C4-2B (cell line): ENCODE measurements around the gene ACTR3.

Experiments used
- ZFX ChIP-seq: fragments of 450-650 bp; IDR thresholded peaks from 2 replicates; pipeline ENCODE4 v1.6.1; 2017
- TF ChIP-seq, protein P1 (sequence below): fragments of 450-650 bp; conservative IDR thresholded peaks from 2 replicates; pipeline ENCODE4 v1.5.1; 2017; ENCODE audit warnings: mild to moderate bottlenecking

DNA sequence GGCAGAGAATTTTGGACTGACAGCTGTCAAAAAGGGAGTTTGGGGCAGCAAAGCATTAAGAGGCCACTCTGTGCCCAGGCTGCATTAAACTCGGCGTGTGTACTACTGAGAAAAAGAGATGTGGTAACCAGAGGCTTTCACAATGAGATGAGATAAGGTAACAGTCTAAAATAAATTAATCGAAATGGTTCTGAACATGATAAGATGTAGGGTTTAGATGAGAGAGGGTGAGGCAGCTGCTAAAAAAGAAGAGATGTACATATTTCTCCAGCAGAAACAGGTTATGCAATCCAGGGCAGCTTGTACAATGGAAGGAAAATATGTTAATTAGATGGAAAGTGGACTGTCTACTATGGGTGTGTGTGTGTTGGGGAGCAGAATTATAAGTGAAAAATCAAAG lies 39.2 kb upstream of the ACTR3 start:
- TF ChIP-seq, protein P1, sequence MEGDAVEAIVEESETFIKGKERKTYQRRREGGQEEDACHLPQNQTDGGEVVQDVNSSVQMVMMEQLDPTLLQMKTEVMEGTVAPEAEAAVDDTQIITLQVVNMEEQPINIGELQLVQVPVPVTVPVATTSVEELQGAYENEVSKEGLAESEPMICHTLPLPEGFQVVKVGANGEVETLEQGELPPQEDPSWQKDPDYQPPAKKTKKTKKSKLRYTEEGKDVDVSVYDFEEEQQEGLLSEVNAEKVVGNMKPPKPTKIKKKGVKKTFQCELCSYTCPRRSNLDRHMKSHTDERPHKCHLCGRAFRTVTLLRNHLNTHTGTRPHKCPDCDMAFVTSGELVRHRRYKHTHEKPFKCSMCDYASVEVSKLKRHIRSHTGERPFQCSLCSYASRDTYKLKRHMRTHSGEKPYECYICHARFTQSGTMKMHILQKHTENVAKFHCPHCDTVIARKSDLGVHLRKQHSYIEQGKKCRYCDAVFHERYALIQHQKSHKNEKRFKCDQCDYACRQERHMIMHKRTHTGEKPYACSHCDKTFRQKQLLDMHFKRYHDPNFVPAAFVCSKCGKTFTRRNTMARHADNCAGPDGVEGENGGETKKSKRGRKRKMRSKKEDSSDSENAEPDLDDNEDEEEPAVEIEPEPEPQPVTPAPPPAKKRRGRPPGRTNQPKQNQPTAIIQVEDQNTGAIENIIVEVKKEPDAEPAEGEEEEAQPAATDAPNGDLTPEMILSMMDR, result no peak
- TF ChIP-seq ZFX, result no peak
